PC-9 (cell line): Measurements from ENCODE around the gene NFASC. TPM values are rescaled to one million over a fixed set of nuclear protein-coding genes. Genes with fewer than 3 reads are reported as not detected.

Source experiments
- BruUV-seq: library from RNA; stranded (reverse); fragments of 400-500 nt; replicated peaks from 2 replicates; lab custom pipeline; 2021; lab: Mats Ljungman, UMichigan
- CTCF ChIA-PET: fragments of 300-600 bp; sonication (Branson Sonifier 250); formaldehyde crosslinking; loops from one replicate; lab custom pipeline; 2022; ENCODE audit warnings: antibody characterized with exemption; lab: Charles Lee
- POLR2A ChIA-PET: fragments of 300-600 bp; sonication (Branson Sonifier 250); formaldehyde crosslinking; loops from one replicate; lab custom pipeline; 2022; ENCODE audit warnings: antibody characterized with exemption; ENCODE audit not compliant: unreplicated experiment; lab: Charles Lee
- DNase-seq, 2 experiments: peaks; one replicate each; pipeline versions ENCODE4 v3.0.0 to v3.0.0-alpha.2; 2015 to 2022; ENCODE audit warnings: mixed read lengths in 1 of 2
- H2AFZ ChIP-seq: fragments of 200-600 bp; sonication (generic); 2 replicates; pipeline ENCODE4 v1.8.1; 2017; ENCODE audit warnings: antibody characterized with exemption
- H3F3A ChIP-seq: fragments of 200-600 bp; sonication (generic); 2 replicates; pipeline ENCODE4 v1.8.1; 2017; ENCODE audit warnings: antibody characterized with exemption, mild to moderate bottlenecking, low read depth; ENCODE audit not compliant: insufficient read depth
- H3K27ac ChIP-seq: fragments of 200-600 bp; sonication (generic); 2 replicates; pipeline ENCODE4 v1.6.1; 2016; ENCODE audit warnings: mixed run types
- H3K27me3 ChIP-seq: fragments of 200-600 bp; sonication (generic); 2 replicates; pipeline ENCODE4 v1.6.1; 2016; ENCODE audit warnings: low read depth, mixed run types; ENCODE audit not compliant: insufficient read depth
- H3K36me3 ChIP-seq: fragments of 200-600 bp; sonication (generic); 2 replicates; pipeline ENCODE4 v1.6.1; 2016; ENCODE audit warnings: low read depth, mixed run types
- H3K4me1 ChIP-seq: fragments of 200-600 bp; sonication (generic); replicated peaks from 2 replicates; pipeline ENCODE4 v1.6.1; 2016; ENCODE audit warnings: mixed run types; ENCODE audit not compliant: insufficient read depth
- H3K4me2 ChIP-seq: fragments of 200-600 bp; sonication (generic); 2 replicates; pipeline ENCODE4 v1.6.1; 2017; ENCODE audit warnings: mixed run types
- H3K4me3 ChIP-seq: fragments of 200-600 bp; sonication (generic); 2 replicates; pipeline ENCODE4 v1.6.1; 2016; ENCODE audit warnings: mixed run types
- H3K79me2 ChIP-seq: fragments of 200-600 bp; sonication (generic); 2 replicates; pipeline ENCODE4 v1.6.1; 2017; ENCODE audit warnings: low read depth, mixed run types
- H3K9me2 ChIP-seq: fragments of 200-600 bp; sonication (generic); 2 replicates; pipeline ENCODE4 v1.8.1; 2017; ENCODE audit warnings: mild to moderate bottlenecking; ENCODE audit not compliant: insufficient read depth
- H3K9me3 ChIP-seq: fragments of 200-600 bp; sonication (generic); 2 replicates; pipeline ENCODE4 v1.8.1; 2016; ENCODE audit warnings: low read depth; ENCODE audit not compliant: insufficient read depth
- H4K20me1 ChIP-seq: fragments of 200-600 bp; sonication (generic); 2 replicates; pipeline ENCODE4 v1.8.1; 2017; ENCODE audit not compliant: insufficient read depth
- EZH2 ChIP-seq: fragments of 200-600 bp; sonication (generic); IDR thresholded peaks from 2 replicates; pipeline ENCODE4 v1.8.0; 2017; ENCODE audit warnings: antibody characterized with exemption, low read depth
- intact Hi-C: fragments of 100-400 bp; cut with micrococcal nuclease; formaldehyde crosslinking; loops from one replicate; pipeline ENCODE4 v1.10.0; 2022; ENCODE audit not compliant: unreplicated experiment
- total RNA-seq: library from RNA; stranded (reverse); gene quantifications from 2 replicates; pipeline ENCODE4 v1.2.3, GENCODE V29; 2021
- TF ChIP-seq, protein P1 (sequence below): fragments of 200-600 bp; sonication (generic); conservative IDR thresholded peaks from 2 replicates; pipeline ENCODE4 v1.6.1; 2017; ENCODE audit warnings: mixed run types, antibody characterized with exemption, mild to moderate bottlenecking, moderate library complexity

NFASC gene
- total RNA-seq, 1 experiment from 2014 or later = not detected

DNA sequence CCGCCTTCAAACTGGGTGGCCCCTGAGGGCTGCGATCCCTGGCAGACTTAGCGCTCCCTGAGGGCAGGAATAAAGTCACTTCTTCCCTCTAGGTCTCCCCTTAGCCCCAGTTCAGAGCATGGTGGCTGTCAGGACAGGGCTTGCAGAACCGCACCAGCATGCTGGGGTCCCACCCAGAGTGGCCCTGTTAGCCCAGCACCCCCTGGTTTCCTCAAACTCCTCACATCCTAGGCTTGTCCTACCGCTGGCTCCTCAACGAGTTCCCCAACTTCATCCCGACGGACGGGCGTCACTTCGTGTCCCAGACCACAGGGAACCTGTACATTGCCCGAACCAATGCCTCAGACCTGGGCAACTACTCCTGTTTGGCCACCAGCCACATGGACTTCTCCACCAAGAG, 188.2 kb downstream of the NFASC start:
- no peaks in the 10 kb centered on the region for H4K20me1 ChIP-seq
- peaks cover 84% of the 10 kb centered on the region for H3K27me3 ChIP-seq
- no peaks in the 10 kb centered on the region for H3K79me2 ChIP-seq
- no peaks in the 10 kb centered on the region for H3K36me3 ChIP-seq
- no peak overlapping the region for H3K4me3 ChIP-seq
- no peaks in the 10 kb centered on the region for H3K9me2 ChIP-seq
- H2AFZ ChIP-seq = no peak overlapping the region
- no peaks in the 10 kb centered on the region for H3K9me3 ChIP-seq
- H3F3A ChIP-seq = no peaks in the 10 kb centered on the region
- no peak for DNase-seq
- no peak overlapping the region for H3K4me2 ChIP-seq
- no peaks in the 10 kb centered on the region for H3K4me1 ChIP-seq
- no TSS peak for BruUV-seq
- no peak overlapping the region for H3K27ac ChIP-seq
- no peak for TF ChIP-seq EZH2
- TF ChIP-seq, protein P1, sequence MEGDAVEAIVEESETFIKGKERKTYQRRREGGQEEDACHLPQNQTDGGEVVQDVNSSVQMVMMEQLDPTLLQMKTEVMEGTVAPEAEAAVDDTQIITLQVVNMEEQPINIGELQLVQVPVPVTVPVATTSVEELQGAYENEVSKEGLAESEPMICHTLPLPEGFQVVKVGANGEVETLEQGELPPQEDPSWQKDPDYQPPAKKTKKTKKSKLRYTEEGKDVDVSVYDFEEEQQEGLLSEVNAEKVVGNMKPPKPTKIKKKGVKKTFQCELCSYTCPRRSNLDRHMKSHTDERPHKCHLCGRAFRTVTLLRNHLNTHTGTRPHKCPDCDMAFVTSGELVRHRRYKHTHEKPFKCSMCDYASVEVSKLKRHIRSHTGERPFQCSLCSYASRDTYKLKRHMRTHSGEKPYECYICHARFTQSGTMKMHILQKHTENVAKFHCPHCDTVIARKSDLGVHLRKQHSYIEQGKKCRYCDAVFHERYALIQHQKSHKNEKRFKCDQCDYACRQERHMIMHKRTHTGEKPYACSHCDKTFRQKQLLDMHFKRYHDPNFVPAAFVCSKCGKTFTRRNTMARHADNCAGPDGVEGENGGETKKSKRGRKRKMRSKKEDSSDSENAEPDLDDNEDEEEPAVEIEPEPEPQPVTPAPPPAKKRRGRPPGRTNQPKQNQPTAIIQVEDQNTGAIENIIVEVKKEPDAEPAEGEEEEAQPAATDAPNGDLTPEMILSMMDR = no peak
- ChIA-PET POLR2A (no interaction called here), CTCF (no interaction called here)
- intact Hi-C loops = no loop called here

DNA sequence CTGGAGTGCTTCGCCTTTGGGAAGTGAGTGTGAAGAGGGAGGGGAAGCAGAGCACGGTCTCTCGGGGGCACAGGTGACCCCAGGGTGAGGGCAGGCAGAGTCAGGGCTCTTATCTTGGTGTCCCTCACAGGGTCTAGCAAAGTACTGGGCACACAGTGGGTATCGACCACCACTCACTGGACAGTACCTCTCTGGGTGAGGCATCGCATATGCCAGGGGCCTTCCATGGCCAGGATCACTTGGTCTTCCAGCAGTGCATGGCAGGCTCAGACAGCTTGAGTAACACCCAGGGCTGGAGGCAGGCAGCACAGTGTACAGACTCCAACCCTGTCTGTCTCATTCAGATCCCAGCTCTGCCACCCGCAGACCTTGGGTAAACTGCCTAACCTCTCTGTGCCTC, 189.0 kb downstream of the NFASC start:
- intact Hi-C loops = no loop called here
- H4K20me1 ChIP-seq = no peaks in the 10 kb centered on the region
- H3K27ac ChIP-seq = no peak overlapping the region
- H3F3A ChIP-seq = no peaks in the 10 kb centered on the region
- no peaks in the 10 kb centered on the region for H3K36me3 ChIP-seq
- no peaks in the 10 kb centered on the region for H3K9me3 ChIP-seq
- no peak overlapping the region for H2AFZ ChIP-seq
- H3K4me2 ChIP-seq = no peak overlapping the region
- H3K9me2 ChIP-seq = no peaks in the 10 kb centered on the region
- POLR2A ChIA-PET = no interaction called here
- TF ChIP-seq, protein P1 = no peak
- no peak for TF ChIP-seq EZH2
- BruUV-seq = no TSS peak
- H3K4me1 ChIP-seq = no peaks in the 10 kb centered on the region
- no peak for DNase-seq
- H3K79me2 ChIP-seq = no peaks in the 10 kb centered on the region
- CTCF ChIA-PET = no interaction called here
- no peak overlapping the region for H3K4me3 ChIP-seq
- H3K27me3 ChIP-seq = peaks cover 83% of the 10 kb centered on the region

DNA sequence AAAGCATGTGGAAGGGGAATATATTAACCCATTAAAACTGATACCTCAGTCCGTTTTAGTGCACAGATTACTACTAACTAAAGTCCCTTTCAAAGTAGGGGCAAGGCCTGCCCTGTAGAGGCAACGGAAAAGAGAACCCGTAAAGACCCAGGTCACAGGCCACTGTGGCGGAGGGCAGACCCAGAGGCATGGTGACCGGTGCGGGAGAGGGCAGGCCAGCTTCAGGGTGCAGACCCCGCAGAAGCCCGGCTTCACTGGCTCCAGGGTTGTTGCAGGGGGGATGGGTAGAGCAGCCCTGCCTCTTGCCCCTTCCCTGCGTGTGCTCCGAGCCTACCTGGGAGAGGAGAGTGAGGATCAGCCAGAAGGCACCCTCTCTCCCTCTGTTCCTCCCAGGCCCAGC, 190.1 kb downstream of the NFASC start:
- H3K27ac ChIP-seq = no peak overlapping the region
- H3F3A ChIP-seq = no peaks in the 10 kb centered on the region
- no peak for DNase-seq
- no TSS peak for BruUV-seq
- POLR2A ChIA-PET = no interaction called here
- TF ChIP-seq, protein P1 = no peak
- no peak for TF ChIP-seq EZH2
- no peaks in the 10 kb centered on the region for H3K79me2 ChIP-seq
- no peak overlapping the region for H3K4me3 ChIP-seq
- no peaks in the 10 kb centered on the region for H3K36me3 ChIP-seq
- no peaks in the 10 kb centered on the region for H4K20me1 ChIP-seq
- no peaks in the 10 kb centered on the region for H3K4me1 ChIP-seq
- intact Hi-C loops = loop anchor here (1.0 kb wide), 4 partner anchors 71 to 252 kb away; no protein-coding TSS in a partner anchor
- no peak overlapping the region for H3K4me2 ChIP-seq
- H3K9me2 ChIP-seq = no peaks in the 10 kb centered on the region
- CTCF ChIA-PET = interaction anchor here (0.7 to 1.7 kb wide), 3 partner anchors 69 to 167 kb away, joined by 5 to 25 read pairs (median 10); partner anchors contain the start of gene TMCC2
- H3K27me3 ChIP-seq = peaks cover 83% of the 10 kb centered on the region
- H3K9me3 ChIP-seq = no peaks in the 10 kb centered on the region
- no peak overlapping the region for H2AFZ ChIP-seq
